ENCODE data around the gene PKNOX2.

The PKNOX2 gene

DNA sequence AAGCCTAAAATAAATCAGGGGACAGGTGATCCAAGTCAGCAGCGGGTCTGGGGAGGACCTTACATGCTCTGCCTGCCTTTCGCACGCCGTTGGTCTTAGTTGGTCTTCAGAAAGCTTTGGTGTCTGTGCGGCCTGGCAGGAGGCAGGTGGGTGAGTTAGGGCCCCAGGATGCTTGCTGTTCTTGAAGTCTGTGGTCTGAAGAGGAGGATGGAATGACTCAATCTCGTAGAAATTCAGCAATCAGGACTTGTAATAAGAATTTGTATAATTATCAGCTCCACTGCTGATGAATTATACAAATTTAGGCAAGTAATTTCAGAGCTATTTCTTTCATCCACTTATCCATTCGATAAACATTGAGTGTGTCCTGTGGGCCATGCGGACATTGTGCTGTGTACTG, 193.0 kb downstream of the PKNOX2 start:
- DNase-seq (ENCODE audit: low read depth in 2 of 2): no peak

DNA sequence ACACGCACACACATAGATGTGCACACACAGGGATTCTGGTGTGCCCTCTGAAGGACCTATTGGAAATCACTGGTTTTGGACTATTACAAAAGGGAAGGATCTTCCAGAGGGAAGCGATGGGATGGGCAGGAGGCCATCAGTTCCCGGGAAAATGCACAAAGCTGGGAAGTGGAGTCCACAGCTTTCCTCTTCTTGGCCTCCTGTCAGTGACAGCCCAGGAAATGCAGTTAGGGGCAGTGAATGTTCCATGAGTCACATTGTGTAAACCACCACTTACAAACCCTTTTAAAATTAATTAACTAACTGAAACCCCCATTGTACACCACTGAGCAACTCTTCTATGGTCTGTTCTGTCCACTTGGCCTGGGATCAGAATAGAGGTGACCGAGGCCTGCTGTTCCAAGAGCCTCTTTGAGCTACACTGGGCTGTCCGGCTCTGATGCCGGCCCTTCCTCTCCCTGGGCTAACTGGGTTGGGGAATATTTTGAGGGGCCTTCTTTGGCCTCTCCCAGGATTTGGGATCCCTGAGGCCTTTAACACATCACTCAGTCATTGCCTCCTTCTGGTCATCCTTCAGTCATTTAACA, 193.8 kb downstream of the PKNOX2 start:
- no peak for DNase-seq (ENCODE audit: low read depth in 2 of 2)

DNA sequence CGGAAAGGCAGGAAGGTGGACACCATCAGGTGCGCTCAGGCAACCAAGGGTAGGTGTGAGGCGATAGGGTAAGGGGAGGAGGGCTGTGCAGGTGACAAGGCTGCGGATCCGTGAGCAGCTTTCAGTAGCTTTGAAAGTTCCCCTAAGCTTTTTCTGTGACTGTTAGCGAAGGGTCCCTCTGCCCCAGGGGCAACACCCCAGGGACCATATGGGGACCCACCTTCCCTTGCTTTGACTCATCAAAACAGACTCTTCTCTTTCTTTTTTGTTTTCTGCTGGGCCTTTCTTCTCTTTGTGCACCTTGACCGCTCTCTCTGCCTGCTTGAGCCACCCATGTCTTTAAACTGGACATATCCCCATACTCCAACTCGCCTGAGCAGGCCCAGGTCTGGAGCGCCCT, 194.6 kb downstream of the PKNOX2 start:
- DNase-seq (ENCODE audit: low read depth in 2 of 2): no peak

DNA sequence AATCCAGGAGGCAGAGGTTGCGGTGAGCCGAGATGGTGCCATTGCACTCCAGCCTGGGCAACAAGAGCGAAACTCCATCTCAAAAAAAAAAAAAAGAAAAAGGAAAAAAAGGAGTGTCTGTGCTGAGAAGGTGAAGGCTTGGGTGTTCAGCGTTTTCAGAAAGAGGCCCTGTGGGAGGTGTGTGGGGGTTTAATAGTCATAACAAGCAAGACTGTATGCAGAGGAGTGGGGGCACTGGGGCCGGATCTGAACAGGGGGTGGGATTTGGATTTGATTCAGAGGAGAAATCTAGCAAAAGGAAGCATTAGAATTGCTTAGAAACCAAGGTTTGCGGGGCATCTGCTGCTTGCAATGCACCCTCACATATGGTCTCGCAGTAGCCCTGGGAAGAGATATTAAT, 195.5 kb downstream of the PKNOX2 start:
- no peak for DNase-seq (ENCODE audit: low read depth in 2 of 2)

DNA sequence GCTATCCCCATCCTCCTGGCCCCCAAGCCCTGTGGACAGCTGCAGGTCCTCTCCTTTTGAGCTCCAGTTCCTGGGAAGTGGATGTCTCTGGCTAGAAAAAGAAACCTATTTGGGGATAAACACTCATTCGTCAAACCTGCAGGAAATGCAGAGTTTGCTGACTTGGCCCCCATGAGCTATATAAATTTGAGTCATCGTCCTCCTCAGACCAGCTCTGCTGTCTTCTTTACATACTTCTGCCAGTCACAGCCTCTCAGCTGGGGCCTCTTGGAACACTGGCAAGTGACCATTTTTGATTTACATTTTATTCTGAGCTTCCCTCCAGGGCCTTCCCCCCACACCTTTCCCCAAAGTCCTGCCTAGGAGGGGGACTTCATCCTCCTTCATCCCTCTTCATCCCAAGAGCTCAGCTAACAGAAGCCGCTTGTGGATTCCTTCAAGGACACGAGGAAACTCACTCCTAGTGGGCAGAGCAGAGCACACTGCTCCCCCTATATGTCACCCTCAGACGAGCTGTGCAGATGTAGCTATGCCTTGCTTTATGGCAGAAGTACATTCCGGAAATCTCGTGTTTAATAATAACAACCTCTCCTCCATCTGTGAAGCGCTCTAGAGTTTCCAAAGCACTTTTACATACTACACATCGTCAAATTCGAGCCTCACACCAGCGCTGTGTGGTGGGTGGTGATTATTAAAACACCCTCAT, 199.7 kb downstream of the PKNOX2 start:
- no peak for DNase-seq (ENCODE audit: low read depth in 2 of 2)

DNA sequence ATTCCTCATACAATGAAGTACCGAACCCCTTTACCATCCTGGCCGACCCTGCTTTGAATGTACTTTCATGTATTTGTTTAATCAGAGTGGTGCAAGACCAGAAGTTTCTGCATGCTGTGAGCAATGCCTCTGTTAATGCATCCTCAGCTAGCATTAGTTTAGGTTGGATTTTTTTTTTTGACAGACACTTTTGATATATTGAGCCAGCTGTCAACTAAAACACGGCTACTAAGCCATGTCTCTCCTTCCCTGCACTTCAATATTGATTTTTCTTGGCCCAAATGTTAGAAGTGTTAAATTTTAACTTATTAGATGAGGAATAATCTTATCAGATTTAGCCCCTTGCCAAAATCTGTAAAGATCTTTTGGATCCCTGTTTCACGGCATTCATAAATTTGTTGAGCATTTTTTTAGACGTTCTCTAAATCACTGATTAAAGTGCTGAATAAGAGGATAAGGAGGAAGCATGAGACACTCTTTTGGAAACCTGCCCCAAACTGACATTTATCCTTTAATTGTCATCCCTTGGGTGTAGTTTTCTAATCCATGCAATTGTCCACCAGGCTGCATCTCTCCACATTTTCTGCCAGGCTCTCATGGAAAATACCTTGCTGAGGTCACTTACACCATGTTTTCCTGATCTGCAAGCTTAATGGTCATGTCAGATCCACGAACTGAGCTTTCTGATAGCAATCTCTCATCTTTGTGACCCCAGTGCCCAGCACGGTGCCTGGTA, 200.8 kb downstream of the PKNOX2 start:
- no peak for DNase-seq (ENCODE audit: low read depth in 2 of 2)

DNA sequence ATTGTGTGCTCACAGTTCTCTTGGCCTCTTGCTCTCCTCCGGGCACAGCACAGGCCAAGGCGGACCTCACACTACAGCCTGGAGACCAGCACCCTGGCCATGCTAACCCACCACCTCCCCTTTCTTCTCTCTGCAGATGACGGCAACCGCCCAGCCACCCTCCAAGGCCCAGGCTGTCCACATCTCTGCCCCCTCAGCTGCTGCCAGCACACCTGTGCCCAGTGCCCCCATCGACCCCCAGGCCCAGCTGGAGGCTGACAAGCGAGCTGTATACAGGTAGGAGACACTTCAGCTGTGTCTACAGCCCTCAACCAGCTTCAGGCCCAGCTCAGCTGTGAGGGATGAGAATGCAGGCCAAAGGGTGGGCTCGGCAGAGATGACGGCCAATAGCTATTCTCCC, 203.2 kb downstream of the PKNOX2 start:
- no peak for DNase-seq (ENCODE audit: low read depth in 2 of 2)

DNA sequence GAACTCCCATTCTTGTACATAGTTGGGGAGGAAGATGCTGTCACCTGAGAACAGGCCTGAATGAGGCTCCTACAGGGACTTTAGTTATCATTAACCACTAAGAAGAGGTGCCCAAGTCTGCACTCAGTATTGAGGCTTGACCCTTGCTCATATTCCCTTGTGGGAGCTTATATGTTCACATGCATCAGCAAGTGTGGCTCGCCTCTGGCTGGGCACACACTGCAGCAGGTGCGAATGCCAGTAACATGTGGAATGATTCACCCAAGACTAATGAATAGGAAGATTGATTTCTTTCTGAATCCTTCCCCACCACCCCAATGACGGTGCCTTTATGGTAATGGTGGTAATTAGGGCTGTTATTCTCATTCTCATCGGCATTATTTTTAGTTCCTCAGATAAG, 204.2 kb downstream of the PKNOX2 start:
- no peak for DNase-seq (ENCODE audit: low read depth in 2 of 2)

DNA sequence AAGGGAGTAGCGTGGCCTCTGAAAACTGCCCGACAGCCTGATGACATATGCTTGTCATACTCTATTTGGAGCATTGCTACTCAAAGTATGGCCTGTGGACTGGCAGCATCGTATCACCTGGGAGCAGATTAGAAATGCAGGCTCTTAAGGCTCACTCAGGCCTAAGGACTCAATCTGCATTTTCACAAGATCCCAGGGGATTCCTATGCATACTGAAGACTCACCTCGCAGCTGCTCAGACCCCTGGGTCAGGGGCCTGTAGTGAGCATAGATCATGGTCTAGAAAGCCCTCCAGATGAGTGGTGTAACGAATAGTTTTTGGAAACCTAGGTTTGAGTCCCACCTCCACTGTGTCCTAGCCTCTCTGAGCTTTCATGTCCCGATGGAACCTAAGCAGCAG, 205.3 kb downstream of the PKNOX2 start:
- DNase-seq (ENCODE audit: low read depth in 2 of 2): no peak

DNA sequence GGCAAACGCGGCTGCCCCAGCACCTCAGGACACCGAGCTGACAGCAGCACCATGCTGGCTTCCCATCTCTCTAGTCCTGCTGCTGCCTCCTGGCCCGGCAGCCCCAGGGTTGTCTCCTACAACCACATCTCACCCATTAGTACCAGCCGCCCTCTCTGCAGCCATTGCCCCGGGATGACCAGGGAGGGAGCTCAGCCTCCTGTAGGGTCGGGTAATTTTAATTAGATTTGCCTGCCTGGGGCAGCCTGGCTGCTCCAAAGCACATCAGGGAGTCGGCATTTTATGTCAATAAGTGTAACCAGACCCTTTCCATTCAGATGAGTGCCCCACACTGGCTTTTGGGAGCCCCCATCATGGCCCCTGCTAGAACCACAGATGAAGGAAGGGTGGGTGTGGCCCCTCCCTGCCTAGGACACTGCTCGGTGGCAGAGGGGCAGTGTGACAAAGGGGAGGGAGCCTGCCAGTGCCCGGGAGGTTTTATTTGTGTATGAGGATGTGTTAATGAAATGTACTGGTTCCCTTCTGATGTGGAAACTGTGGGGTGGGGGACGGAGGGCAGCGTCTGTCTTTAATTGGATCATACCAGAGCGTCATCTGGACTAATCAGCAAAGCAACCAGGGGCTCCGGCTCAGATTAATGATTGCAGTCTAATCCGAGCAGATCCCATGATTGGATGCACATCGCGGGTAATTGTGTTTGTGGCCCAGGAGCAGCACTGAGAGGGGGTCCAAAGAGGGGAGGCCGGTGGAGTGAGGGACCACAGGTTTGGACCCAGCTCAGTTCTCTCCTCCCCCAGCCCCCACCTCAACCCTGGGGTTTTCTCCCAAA, 206.2 kb downstream of the PKNOX2 start:
- DNase-seq (ENCODE audit: low read depth in 2 of 2): no peak

DNA sequence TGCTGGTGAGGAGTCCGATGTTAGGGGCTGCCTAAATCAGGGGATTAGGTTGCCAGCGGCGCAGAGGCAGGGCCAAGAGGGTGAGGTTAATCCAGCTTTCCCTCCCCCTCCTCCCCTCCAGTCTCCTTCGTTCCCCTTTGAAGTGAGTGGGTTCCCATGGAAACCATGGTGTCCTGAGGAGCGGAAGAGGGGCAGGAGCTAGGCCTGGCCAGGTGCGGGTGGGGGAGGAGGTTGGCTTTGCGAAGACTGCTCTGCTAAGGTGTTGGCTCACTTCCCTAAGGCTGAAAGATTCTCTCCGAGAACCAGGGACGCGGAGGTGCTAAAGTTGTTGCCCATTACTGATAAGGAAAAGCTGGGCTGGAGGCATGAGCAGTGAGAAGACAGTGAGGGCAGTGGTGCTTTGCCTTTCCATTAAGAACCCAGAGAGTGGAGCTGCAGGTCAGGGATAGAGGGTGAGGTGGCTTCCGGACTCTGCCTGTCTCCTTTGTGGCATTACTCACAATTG, 206.9 kb downstream of the PKNOX2 start:
- no peak for DNase-seq (ENCODE audit: low read depth in 2 of 2)

DNA sequence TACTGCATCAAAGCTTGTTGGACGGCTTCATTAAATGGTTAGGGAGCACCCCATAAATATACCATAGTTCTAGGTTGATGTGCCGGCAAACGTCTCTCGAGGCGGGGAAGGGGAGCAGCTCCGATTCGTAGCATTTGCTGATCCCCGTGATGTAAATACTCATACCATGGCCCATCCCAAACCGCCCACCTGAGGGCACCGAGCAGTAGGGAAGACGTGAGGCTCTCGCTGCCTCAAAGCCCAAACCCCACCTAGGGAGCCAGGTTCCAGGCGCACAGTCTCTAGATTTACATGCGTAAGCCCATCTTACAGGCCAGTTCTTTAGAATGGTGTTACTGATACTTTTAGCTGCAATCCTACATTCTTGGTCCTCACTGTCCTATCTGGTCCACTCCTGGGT, 207.5 kb downstream of the PKNOX2 start:
- no peak for DNase-seq (ENCODE audit: low read depth in 2 of 2)

DNA sequence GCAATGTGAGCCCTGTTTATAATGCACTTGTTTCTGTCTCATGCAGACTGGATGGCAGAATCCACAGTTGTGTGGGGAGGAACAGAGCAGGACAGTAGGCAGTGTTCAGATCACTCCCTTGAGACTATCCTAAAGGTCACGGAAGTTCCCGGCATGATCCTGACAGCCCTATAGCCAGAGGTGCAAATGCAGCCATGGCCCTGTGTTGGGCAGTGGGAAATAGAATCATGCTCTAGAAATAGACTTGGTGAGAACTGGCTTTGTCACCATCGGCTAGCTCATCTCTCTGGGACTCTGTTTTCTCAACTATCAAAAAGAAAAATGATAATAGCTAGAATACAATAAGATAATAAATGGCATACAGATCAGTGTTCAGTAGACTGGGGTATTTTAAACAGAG, 208.4 kb downstream of the PKNOX2 start:
- DNase-seq (ENCODE audit: low read depth in 2 of 2): no peak

DNA sequence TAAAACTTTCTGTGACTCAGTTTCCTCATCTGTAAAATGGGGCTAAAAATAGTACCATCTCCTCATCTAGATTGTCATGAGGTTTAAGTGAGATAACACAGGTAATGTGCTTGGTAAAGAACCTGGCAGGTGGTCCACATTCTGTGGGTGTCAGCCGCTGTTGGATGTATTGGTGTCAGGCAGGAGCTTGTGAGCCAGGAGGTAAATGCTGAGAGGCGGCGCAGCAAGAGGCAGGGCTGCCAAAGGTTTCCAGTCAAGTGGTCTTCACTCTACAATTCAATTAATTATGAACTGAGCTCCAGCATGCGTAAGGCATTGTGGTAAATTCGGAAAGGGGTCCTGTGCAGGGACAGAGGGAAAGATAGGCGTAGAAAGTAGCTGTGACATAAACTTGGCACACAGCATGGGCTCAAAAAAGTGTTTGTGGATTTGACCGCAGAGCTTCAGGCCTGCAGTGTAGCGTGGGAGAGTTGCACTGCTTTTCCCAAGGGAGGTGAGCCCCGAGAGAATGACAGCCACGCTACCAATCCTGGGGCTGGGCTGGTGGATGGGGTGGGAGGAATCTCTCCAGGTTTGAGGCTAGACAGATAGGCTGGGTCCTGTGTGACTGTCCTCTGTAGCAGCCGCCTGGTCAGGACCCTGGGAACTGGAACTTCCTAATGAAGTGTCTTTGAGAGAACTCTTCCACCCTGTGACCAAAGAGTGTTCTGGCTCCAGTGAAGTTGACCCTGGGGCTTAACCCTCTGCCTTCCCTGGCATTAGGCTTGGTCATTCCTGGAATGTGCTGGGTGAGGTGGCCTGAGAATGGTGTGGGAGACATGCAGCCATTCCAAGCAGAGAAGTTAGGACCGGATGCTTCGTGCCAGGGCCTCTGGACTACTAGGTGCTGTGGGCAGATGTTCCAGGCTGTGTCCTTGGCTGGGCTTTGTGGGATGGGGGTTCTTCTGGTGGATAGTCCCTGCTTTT, 209.2 kb downstream of the PKNOX2 start:
- no peak for DNase-seq (ENCODE audit: low read depth in 2 of 2)

DNA sequence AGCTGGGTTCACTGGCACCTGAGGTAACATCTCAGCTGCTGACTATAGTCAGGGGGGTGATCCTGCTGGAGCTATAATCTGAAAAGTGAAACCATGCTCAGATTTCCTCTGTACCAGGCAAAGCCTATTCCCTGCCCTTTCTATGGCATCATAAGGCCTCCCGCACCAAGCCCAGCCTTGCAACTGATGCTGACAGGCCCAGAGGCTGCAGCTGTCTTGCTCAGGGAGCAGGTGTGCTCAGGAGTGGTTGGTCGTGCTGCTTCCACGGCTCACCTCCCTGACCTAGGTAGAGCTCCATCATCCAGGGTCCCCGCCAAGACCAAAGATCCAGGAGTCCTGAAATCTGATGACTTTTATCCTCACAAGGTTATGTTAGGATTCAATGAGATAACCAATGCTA, 209.8 kb downstream of the PKNOX2 start:
- no peak for DNase-seq (ENCODE audit: low read depth in 2 of 2)

DNA sequence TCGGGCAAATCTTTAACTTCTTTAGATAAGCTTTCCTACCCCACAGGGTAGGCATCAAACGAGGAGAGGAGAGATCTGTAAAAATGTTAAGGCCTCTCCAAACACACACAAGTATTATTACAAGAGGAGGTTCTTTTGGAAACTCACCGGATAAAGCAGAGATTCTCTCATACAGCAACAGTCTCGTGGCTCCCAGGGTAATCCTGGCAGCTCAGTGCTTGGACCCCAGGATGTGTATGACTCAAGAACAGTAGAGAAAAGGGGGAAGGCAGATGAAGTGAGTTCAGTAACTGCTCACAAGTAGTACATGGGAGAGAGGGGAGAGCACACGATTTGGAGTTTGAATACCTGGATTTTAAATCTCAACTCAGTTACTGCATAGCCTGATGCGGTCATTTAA, 210.6 kb downstream of the PKNOX2 start:
- no peak for DNase-seq (ENCODE audit: low read depth in 2 of 2)

DNA sequence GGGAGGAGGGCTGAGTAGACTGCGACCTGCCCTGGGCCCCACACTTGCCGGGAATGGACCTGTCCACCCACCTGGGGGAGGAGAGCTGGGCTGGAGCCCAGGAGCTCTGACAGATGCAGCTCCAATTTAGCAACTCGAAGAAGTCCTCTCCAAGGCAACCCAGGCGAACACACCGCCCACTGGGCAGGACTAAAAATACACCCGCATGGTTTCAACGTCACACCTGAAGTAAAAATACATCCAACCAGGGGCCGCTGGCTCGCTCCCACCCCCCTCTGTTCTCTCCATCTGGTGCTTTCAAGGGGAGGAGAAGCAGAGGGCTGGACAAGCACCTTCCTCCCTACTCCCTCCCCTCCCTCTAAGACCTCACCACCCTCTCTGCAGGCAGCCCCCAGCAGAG, 211.6 kb downstream of the PKNOX2 start:
- no peak for DNase-seq (ENCODE audit: low read depth in 2 of 2)

DNA sequence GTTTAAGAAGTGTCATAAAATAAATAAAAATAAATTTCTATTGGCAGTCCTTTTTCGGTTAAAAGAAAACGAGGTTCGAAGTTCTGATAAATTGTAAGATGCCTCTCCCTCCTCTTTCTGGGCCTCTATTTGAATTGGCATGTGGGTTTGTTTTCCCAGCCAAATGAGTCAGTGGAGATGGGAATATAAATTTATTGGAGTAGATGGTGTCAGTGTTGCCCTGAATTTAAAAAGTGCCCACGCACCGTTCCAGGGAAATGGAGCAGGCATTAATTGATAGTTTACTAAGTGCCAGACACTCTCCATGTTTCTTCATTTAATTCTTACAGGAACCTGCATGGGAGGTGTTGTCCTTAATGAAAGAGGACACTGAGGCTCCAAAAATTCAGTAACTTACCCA, 212.3 kb downstream of the PKNOX2 start:
- no peak for DNase-seq (ENCODE audit: low read depth in 2 of 2)

DNA sequence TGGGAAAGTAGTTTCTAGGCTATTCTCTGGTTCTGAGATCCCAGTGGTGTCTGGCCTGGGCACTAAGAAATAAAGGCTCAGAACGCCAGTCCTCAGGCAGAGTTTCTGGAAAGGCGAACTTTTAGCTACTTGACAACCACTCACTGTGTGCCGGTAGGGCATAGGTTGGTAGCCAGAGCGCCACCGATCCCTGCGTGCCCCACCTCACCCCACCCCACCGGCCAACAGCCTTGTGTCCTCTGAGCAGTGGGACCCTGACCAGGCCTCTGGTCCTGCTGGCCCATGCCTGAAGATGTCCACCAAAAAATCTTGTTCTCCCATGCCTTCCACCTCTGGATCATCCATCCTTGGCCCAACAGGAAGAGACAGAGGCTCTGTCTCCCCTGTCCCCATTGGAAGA, 213.5 kb downstream of the PKNOX2 start:
- DNase-seq (ENCODE audit: low read depth in 2 of 2): no peak

DNA sequence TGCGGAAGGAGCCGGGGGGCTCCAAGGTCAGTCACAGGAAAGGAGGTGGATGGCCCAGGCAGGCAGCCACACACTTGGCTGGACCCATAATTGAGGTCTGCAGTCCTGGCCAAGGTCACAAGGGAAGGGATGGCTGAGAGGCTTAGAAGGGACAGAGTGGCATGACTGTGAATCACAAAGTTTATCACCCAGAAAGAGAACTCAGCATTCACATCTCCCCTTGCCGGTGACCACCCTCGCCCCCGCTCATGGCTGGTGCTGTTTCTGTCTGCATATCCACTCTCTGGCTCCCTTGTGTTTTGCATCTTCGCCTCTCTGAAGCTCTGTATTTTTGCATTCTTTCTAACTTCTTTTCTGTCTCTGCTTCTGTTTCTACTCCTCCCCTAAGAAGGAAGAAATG, 214.0 kb downstream of the PKNOX2 start:
- DNase-seq (ENCODE audit: low read depth in 2 of 2): no peak

DNA sequence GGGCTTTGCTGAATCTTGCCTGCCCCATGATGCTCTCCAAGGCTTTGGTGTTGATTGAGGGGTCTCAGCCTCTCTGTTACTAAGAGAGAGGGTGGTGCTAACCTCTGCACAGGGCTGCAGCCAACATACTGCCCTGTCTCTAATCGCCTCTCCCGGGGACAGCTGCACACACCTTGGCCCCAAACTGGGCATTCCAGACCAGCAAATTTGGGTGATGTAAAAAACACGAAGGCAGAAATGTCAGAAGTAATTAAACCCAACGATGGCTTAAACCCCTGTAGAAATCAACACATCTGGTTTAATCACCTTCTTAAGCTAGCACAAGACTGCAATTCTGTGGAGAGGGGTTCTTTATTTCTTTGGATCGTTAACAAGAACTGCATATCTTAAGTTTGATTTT, 215.0 kb downstream of the PKNOX2 start:
- no peak for DNase-seq (ENCODE audit: low read depth in 2 of 2)
